ENCODE results near the gene GTF2E1.

DNA sequence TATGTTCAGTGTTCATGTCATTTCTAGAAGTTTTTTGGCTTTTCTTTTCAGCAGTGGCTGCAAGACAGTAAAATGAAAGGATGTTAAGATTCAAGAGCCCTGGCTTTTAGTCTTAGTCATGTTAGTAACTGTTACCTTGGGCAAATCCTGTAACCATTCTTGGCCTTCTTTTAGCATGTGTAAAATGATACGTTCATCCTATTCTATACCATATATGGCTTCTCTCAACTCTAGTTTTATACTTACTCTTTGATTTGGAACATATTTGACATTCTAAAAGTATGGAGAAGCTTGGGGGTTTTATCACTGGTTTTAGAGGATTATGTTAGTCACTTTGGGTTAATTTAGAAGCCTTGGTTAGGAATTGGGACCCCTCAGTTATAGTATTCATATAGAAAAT is 20.1 kb downstream of the GTF2E1 start:
- no peak for TF ChIP-seq POLR2AphosphoS5 (IDR thresholded peaks at IDR 0.05; ENCODE audit: low read depth, low read length)
- no peak for TF ChIP-seq POLR2A (IDR thresholded peaks at IDR 0.05; ENCODE audit: low read depth, low read length)

Measured in GM12892 (cell line).